HUES6 (cell line): ENCODE measurements around the gene SS18L1.

Experiments
- H3K27ac ChIP-seq: 2 replicates; pipeline ENCODE4 v1.7.0; 2013; ENCODE audit warnings: low read depth, mild to moderate bottlenecking, low read length, inconsistent platforms
- H3K27me3 ChIP-seq: 2 replicates; pipeline ENCODE4 v1.6.1; 2013; ENCODE audit warnings: low read length; ENCODE audit not compliant: control insufficient read depth, insufficient read depth
- H3K36me3 ChIP-seq: 2 replicates; pipeline ENCODE4 v1.6.1; 2013; ENCODE audit warnings: low read length; ENCODE audit not compliant: control insufficient read depth, insufficient read depth
- H3K4me1 ChIP-seq: 2 replicates; pipeline ENCODE4 v1.6.1; 2013; ENCODE audit warnings: low read length; ENCODE audit not compliant: control insufficient read depth, insufficient read depth
- H3K4me3 ChIP-seq: 2 replicates; pipeline ENCODE4 v1.5.1; 2013; ENCODE audit warnings: low read depth, low read length
- H3K9ac ChIP-seq: one replicate; pipeline ENCODE4 v1.6.1; 2013; ENCODE audit warnings: mild to moderate bottlenecking, low read length
- H3K9me3 ChIP-seq: 2 replicates; pipeline ENCODE4 v1.6.1; 2013; ENCODE audit warnings: low read depth, low read length; ENCODE audit not compliant: control insufficient read depth, insufficient read depth

The SS18L1 gene

GRCh38 chr20:62132421-62132820, 11.1 kb upstream of the SS18L1 start:
- H3K9me3 ChIP-seq = no peaks in the 10 kb centered on the region
- peaks cover 99% of the 10 kb centered on the region for H3K36me3 ChIP-seq
- no peaks in the 10 kb centered on the region for H3K4me1 ChIP-seq
- H3K27me3 ChIP-seq = no peaks in the 10 kb centered on the region
- H3K4me3 ChIP-seq = no peak overlapping the region
- no peak overlapping the region for H3K9ac ChIP-seq
- no peak overlapping the region for H3K27ac ChIP-seq

DNA sequence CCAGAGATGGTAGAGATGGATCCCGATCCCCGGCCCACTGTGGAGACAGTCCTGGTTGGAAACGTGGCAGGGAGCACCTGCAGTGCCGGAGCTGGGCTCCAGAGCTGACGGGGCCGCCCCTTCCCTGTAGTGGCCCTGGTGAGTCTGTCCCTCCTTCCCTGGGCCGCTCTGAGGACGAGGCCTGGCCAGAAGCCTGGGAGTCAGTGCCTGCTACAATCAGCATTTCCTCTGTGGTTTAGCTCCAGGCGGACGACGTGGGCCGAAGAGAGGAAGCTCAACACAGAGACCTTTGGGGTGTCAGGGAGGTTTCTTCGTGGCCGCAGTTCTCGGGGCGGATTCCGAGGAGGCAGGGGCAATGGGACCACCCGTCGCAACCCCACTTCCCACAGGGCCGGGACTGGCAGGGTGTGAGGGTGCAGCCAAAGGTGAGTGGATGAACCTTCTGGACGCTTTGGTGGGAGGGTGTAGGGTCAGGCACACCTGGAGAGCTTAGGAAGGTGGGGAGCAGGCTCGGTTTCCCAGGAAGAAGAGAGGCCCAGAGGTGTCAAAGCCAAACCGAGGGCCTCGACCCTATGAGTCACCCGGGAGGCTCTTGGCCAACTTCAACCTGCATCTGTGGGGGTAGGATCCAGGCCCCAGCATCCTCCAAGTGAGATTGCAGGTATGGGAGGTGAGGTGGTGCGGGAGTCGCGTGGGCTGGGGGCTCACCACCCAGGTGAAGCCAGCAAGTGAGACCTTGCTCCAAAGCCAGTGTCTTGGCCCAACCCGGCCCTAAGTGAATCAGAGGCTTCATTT, 10.3 kb upstream of the SS18L1 start:
- no peaks in the 10 kb centered on the region for H3K4me1 ChIP-seq
- H3K9me3 ChIP-seq = no peaks in the 10 kb centered on the region
- H3K27me3 ChIP-seq = no peaks in the 10 kb centered on the region
- H3K27ac ChIP-seq = no peak overlapping the region
- peaks cover 99% of the 10 kb centered on the region for H3K36me3 ChIP-seq
- H3K9ac ChIP-seq = no peak overlapping the region
- H3K4me3 ChIP-seq = no peak overlapping the region

DNA sequence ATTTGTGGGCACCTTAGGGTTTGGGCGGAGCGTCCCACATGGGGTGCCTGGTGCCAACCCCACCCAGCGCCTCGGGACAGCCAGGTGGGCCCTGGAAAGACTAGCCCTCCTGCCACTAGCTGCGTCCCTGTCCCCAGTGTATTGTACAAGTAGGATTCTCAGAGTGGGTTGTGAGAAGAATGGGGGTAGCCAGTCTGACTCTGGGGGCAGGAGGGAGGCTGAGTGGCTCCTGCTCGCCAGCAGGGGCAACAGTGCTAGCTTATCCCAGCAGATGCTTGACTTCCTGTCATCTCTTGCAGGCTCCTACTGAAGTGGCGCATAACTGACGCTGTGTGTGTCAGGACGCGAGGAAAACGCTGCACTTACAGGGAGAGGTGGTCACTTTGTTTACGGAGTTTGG, 9.7 kb upstream of the SS18L1 start:
- peaks cover 99% of the 10 kb centered on the region for H3K36me3 ChIP-seq
- no peaks in the 10 kb centered on the region for H3K9me3 ChIP-seq
- no peak overlapping the region for H3K27ac ChIP-seq
- H3K4me1 ChIP-seq = no peaks in the 10 kb centered on the region
- no peak overlapping the region for H3K4me3 ChIP-seq
- H3K9ac ChIP-seq = no peak overlapping the region
- H3K27me3 ChIP-seq = no peaks in the 10 kb centered on the region

DNA sequence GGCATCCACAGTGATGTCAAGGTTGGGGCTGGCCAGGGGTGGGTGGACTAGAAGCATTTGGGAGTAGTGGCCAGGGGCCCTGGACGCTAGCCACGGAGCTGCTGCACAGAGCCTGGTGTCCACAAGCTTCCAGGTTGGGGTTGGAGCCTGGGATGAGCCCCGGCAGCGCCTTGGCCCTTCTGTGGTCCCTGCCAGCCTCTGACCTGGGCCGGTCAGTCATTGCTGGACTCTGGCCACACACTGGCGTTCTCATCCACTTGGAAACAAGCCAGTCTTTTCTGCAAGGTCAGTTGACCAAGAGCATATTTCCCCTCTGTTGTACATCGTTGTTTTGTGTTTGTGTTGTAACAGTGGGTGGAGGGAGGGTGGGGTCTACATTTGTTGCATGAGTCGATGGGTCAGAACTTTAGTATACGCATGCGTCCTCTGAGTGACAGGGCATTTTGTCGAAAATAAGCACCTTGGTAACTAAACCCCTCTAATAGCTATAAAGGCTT, 8.8 kb upstream of the SS18L1 start:
- Histone ChIP-seq H3K9me3 (no peaks in the 10 kb centered on the region), H3K36me3 (peaks cover 99% of the 10 kb centered on the region), H3K27ac (no peak overlapping the region), H3K4me3 (no peak overlapping the region), H3K27me3 (no peaks in the 10 kb centered on the region), H3K4me1 (no peaks in the 10 kb centered on the region), H3K9ac (no peak overlapping the region)

- no peak overlapping the region for H3K27ac ChIP-seq
- H3K36me3 ChIP-seq = peaks cover 99% of the 10 kb centered on the region
- H3K9ac ChIP-seq = no peak overlapping the region
- no peak overlapping the region for H3K4me3 ChIP-seq
- H3K9me3 ChIP-seq = no peaks in the 10 kb centered on the region
- no peaks in the 10 kb centered on the region for H3K27me3 ChIP-seq
- H3K4me1 ChIP-seq = no peaks in the 10 kb centered on the region
These were observed 7.8 kb upstream of the SS18L1 start for GRCh38 chr20:62135573-62136266.

DNA sequence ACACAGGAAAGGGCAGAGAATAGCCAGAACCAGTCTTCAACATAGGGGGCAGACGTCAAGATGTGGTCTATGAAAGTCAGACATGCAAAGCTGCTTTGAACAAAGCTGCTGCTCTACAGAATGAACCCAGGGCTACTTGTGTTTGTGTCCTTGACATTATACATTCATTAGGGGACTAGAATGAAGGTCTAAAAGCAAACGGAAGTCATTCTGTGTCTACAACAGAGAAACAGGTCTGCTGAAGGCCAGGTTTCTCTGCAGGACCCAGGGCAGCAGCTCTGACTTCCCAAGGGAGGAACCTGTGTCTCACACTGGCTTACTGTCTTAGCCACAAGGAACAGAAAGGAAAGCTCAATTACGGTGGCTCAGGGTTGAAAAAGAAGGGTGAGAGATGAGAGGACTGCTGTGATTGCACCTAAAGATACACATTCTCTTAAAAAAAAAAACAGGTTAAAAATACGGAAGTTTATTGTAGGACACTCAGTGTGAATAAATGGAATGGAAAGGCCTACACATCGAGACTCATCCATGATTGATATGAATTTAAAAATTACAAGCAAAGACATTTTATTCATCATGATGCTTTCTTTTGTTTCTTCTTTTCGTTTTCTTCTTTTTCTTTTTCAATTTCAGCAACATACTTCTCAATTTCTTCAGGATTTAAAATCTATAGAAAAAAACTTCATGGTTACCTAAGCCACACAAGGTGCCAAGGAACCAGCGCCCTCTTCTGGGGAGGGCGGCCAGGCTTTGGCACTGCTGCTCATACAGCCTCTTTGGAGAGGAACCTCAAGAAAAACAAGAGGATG, 7.1 kb upstream of the SS18L1 start:
- H3K4me3 ChIP-seq = no peak overlapping the region
- H3K27ac ChIP-seq = no peak overlapping the region
- H3K9ac ChIP-seq = no peak overlapping the region
- peaks cover 4% of the 10 kb centered on the region; the same call in 1 of the 2 replicates for H3K4me1 ChIP-seq
- peaks cover 97% of the 10 kb centered on the region for H3K36me3 ChIP-seq
- no peaks in the 10 kb centered on the region for H3K9me3 ChIP-seq
- H3K27me3 ChIP-seq = no peaks in the 10 kb centered on the region

DNA sequence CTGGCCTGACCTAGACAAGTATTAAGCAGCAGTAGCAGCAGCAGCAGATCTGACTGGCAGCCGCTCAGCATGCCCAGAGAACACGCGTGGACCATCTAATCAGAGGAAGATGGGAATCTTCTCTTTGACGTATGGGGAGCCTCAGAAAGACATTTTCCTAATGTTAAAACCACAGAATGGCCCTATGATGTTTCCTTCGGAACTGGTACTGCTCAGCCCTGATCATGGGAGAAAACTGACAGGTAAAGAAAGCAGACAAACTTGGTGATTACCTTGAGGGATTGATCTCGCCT, 6.5 kb upstream of the SS18L1 start:
- no peaks in the 10 kb centered on the region for H3K27me3 ChIP-seq
- H3K9me3 ChIP-seq = no peaks in the 10 kb centered on the region
- H3K27ac ChIP-seq = no peak overlapping the region
- peaks cover 93% of the 10 kb centered on the region for H3K36me3 ChIP-seq
- no peak overlapping the region for H3K4me3 ChIP-seq
- peaks cover 5% of the 10 kb centered on the region; the same call in 1 of the 2 replicates for H3K4me1 ChIP-seq
- no peak overlapping the region for H3K9ac ChIP-seq

DNA sequence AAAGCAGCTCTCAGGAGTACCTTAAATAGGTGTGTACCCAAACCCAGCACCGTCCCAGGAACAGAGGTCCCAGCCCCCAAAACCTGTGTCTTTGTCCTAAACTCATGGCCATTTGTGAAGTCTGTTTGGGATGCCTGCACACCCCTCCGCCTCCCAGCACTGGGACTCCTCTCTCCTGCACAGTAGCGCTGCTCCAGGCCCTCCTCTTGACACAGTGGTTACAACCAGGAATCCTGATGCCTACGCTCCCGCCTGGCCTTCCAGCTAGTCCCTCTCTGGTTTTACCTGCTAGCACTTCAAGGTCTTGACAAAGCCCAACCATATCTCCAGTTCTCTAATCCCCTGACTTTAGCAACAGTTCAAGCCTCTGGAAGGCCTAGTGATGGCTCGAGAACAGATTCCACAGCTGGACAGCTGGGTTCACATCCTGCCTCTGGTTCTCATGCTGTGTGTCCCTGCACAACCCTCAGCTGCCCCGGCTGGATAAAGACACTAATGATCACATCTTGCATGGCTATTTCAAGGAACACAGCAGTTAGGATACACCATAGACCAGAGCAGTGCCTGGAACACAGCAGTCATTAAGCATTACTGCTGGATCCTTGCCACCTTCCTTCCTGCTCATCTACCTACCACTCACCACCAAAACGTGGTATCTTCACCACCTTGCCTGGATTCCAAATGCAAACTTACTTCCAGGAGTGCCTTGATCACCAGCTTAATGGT, 5.9 kb upstream of the SS18L1 start:
- peaks cover 87% of the 10 kb centered on the region for H3K36me3 ChIP-seq
- no peak overlapping the region for H3K27ac ChIP-seq
- H3K4me1 ChIP-seq = peaks cover 5% of the 10 kb centered on the region; the same call in 1 of the 2 replicates

GRCh38 chr20:62138204-62138543, 5.4 kb upstream of the SS18L1 start:
- Histone ChIP-seq H3K4me1 (peaks cover 5% of the 10 kb centered on the region; the same call in 1 of the 2 replicates), H3K4me3 (no peak overlapping the region), H3K27me3 (no peaks in the 10 kb centered on the region), H3K27ac (no peak overlapping the region), H3K36me3 (peaks cover 82% of the 10 kb centered on the region), H3K9ac (no peak overlapping the region), H3K9me3 (no peaks in the 10 kb centered on the region)

More for the DNA sequence above, 5.9 kb upstream of the SS18L1 start:
- no peak overlapping the region for H3K4me3 ChIP-seq
- H3K27me3 ChIP-seq = no peaks in the 10 kb centered on the region
- H3K9ac ChIP-seq = no peak overlapping the region
- no peaks in the 10 kb centered on the region for H3K9me3 ChIP-seq

- H3K9ac ChIP-seq = no peak overlapping the region
- H3K27me3 ChIP-seq = no peaks in the 10 kb centered on the region
- H3K4me1 ChIP-seq = peaks cover 5% of the 10 kb centered on the region; the same call in 1 of the 2 replicates
- peaks cover 75% of the 10 kb centered on the region for H3K36me3 ChIP-seq
- no peak overlapping the region for H3K4me3 ChIP-seq
- no peaks in the 10 kb centered on the region for H3K9me3 ChIP-seq
- no peak overlapping the region for H3K27ac ChIP-seq
These were observed 4.7 kb upstream of the SS18L1 start for GRCh38 chr20:62138912-62139311.
